Measurements from ENCODE around the gene EHMT1.

GRCh38 chr9:137676998-137677397 lies 58.2 kb downstream of the EHMT1 start:
- TF ChIP-seq CTCF (IDR thresholded peaks at IDR 0.05; ENCODE audit: insufficient read depth, low read depth, low read length) (no peak), EZH2 (IDR thresholded peaks at IDR 0.05; ENCODE audit: insufficient read depth, low read length) (no peak)

Data from astrocyte (in vitro differentiated cells and primary cell).